Activated T-helper 9 cell treated with anti-CD3 and anti-CD28 coated beads, Interleukin-2, amount 50 U/mL, for 16 hours (primary cell): ENCODE results near the gene BSCL2.
"Not testable (repeated sequence)": the region's sequence is repeated elsewhere in the genome, so short reads cannot be mapped to it uniquely, and the experiment has no call there.

Source experiments
- DNase-seq: peaks from one replicate; pipeline ENCODE4 v3.0.0-alpha.2; 2020; ENCODE audit warnings: low read depth

The BSCL2 gene

GRCh38 chr11:62688491-62688890 is 18.7 kb downstream of the BSCL2 start:
- no peak for DNase-seq

DNA sequence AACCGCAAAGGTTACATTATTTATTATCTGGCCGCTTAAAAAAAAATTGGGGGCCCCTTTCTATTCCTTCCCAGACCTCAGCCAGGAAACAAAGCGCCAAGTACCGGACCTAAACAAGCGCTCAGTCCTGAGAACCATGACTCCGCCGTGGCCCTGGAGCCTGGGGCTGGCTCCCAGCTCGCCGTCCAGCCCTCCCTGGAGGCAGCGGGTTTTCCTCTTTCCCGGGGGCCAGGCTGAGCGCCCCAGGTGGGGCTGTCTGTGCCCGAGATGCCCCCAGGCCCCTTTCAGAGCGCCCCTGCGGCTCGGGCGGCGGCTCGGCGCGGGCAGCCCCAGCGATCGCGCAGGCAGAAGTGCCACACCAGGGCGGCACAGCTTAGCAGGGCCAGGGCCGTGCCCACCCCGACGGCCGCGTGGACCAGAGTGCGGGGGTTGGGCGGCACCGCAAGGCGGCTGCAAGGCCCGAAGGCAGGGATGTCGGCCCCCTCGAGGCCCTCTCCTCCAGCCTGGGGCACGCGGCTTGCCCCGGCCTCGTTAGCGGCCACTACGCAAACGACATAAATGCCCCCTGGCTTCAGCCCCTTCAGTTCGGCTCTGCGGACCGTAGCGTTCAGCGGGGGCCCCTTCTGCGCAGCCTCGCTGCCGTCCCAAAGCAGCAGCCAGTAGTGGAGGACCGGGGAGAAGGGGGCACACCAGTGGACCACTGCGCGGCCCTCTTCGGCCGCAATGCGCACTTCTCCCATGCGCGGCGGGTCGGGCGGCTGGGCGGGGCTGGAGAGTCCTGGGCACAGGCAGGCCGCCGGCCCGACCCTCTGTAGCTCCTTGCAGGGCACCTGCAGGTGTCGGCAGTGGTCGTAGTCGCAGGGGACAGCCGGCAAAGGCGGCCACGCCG is 19.5 kb downstream of the BSCL2 start:
- no peak for DNase-seq

GRCh38 chr11:62682518-62682917 is 24.7 kb downstream of the BSCL2 start:
- DNase-seq, result no peak

DNA sequence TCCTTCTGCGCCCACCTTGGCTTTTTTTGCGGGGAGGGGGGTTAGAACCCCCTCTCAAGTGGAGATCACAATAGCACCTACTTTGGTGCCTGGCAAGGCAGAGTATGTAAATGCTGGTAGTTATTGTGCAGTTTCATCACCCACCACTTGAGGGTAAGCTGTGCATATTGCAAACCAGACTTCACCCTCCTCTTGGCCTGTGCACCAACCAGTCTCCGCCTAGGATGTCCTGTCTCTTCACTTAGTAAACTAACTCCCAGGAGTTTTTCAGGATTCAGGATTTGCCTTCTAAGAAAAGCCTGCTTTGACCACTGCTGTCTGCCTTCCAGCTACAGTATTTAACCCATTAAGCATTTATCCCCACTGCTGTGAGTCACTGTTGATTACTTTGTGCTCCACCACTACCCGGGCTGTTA is 26.4 kb downstream of the BSCL2 start:
- no peak for DNase-seq

- DNase-seq, result peak; percentile 76
Measured at GRCh38 chr11:62678770-62679696, 28.2 kb downstream of the BSCL2 start, which contains the start of gene UBXN1. Gene UBXN1, minus strand, starts transcription at chr11:62679073. Its CDS starts 150 bp downstream, at chr11:62678923.

DNA sequence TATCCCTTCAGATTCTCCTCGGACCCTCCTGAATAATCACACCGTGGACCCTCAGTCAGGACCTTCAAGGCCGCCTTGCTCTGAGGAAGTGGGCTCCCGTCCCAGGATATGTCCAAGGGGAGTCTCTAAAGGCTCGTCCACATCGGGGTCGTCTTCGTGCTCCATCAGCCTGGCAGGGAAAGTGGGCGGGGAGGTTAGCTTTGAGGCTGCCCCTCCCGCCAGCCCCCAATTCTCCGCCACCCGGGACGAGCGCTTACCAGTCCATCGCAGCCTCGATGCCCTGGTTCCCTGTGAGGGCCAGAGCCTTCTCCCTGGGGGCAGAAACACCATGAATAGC is 28.8 kb downstream of the BSCL2 start:
- DNase-seq, result no peak

DNA sequence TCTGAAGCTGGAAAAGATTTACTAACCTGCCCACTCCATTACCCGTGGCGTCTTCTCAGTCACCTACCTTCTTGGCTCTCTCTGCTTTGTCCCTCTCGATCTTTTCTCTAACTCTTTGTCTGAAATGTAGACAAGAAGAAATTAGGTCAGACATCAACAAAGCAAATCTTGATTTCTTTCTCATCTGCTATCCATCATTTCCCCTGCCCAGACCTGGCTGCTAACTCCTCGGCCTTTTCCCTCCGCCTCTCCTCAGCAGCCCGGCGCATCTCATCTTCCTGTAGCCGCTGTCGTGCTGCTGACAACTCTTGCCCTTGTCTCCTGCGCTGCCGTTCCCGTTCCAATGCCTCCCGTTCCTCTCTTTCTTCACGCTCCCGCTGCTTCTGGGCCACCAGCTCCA is 29.5 kb downstream of the BSCL2 start:
- no peak for DNase-seq

DNA sequence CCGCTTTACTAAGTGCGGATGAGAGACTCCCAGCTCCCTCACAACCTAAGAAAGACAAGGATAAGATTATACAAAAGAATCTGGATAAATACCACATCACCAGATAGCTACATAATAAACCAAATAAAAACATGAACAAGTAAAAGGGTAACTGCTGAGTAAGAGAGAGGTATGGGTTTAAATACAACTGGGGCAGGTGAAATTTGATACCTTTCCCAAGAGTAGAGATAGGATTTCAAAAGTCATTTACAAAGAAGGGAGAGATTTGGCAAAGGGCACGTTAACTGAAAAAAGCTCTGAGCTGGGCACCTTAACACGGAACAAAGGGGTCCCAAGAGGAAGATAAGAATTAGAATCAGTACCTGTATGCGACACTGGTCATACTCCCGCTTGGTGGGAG is 30.1 kb downstream of the BSCL2 start:
- no peak for DNase-seq

DNA sequence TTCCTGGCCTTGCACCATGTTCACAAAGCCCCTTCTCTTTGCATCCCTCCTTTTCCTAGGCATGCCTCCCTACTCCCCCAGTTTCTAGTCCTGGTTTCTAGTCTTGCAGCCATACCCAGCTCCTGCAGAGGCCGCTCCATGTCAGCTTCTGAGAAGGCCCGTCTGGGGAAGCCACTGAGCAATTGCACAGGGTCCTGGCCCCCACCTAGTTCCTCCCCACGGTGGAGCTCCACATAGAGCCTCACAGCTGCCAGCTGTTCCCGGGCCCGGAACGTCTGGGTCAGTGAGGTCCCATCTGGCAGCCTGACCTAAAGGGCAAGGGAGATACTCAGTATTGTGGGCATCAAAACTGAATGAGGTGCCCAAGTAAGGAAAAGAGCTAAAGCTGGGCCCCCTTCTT is 30.5 kb downstream of the BSCL2 start:
- DNase-seq, result no peak

- DNase-seq, result not testable (repeated sequence)
Measured at GRCh38 chr11:62675415-62675814, 31.8 kb downstream of the BSCL2 start.

- DNase-seq, result no peak
Measured at GRCh38 chr11:62673196-62673525, 34.1 kb downstream of the BSCL2 start.

- DNase-seq, result peak; percentile 54
Measured at GRCh38 chr11:62671608-62672389, 35.4 kb downstream of the BSCL2 start, which contains the start of the genes LBHD1 and UQCC3. Gene LBHD1, minus strand, starts transcription at chr11:62672267. Its CDS starts 2,236 bp downstream, at chr11:62670031. Gene UQCC3, plus strand, starts transcription at chr11:62671673. Its CDS starts 73 bp downstream, at chr11:62671746.

DNA sequence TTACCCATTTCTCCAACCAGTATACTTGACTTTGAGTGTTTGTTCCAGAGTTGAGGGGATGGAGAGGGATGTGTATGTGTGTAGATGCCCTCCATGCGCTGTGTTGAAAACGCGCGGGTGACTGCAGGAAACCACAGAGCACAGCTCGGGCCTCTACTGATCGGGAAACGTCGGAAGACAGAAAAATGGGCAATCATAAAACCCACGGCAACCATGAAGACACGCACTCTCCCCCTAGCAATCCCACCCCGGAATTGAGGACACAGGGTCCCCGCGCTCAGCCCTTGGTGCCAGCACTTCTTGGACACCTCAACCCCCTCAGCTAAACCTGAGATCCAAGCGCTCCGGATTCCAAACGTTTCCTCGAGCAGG is 36.0 kb downstream of the BSCL2 start:
- peak; percentile 24 for DNase-seq

DNA sequence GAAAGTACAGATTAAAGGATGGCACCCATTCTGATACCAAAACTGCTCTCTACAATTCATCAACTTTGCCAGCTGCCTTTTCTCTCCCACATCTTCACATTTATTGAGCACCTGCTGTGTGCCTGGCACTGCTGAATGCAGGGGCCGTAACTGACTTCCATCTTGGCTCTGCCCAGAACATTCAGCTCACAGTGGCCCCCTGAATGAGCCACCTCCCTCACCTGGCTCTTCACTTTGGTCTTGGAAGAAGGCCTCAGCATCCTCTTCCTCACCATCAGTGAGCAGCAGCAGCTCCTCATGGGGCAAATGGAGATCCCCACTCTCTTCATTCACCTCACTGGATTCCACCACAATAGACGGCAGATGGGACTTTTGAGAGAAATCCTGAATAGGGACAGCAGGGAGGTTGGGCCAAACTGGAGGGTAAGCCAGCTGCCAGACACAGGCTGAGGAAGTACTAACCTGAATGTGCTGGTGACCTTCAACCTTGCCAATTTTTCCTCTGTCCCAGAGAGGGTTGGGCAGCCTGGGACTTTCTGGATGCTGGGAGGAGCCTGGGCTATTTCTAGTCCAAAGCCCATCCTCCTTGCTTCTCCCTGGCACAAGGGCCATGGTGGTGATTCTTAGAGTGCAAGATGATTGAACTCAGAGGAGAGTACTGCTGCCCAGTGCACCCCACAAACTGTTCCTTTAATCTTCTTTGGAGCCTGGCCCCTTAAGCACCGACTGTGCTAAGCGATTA is 37.6 kb downstream of the BSCL2 start:
- DNase-seq, result no peak

GRCh38 chr11:62667460-62667859 is 39.8 kb downstream of the BSCL2 start:
- DNase-seq, result no peak

GRCh38 chr11:62666259-62666926 is 40.8 kb downstream of the BSCL2 start:
- DNase-seq, result no peak

DNA sequence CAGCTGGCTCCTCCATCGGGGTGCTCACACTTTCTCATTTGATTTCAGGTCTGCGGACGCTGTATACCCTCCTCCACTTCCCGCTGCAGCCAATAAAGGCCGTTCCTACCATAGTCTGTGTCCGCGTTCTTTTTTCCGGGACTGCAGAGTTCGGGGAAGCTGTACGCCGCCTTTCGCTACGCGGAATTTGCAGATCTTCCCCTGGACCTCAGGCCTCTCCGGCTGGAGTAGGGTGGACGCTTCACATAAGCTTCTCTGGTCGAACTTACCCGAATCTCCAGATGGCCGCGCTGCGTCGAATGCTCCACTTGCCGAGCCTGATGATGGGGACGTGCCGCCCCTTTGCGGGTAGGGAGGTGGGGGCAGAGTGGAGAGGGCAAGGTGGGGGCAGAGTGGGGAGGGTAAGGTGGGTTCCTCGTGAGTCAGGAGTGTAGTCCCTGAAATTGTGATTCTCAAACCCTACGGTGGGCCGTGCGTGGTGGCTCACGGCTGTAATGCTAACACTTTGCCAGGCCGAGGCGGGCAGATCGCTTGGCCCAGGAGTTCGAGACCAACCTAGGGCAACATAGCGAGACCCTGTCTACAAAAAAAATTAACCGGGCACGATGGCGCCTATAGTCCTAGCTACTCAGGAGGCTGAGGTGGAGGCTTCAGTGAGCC is 41.5 kb downstream of the BSCL2 start:
- peak; percentile 48 for DNase-seq

GRCh38 chr11:62665075-62665598 is 42.1 kb downstream of the BSCL2 start, which contains the start of the genes C11orf98 and CSKMT:
Gene C11orf98, minus strand, starts transcription at chr11:62665210. Its CDS starts 41 bp downstream, at chr11:62665169.
Gene CSKMT, plus strand, starts transcription at chr11:62665312. Its CDS starts 568 bp downstream, at chr11:62665880.
- peak; percentile 91 for DNase-seq

DNA sequence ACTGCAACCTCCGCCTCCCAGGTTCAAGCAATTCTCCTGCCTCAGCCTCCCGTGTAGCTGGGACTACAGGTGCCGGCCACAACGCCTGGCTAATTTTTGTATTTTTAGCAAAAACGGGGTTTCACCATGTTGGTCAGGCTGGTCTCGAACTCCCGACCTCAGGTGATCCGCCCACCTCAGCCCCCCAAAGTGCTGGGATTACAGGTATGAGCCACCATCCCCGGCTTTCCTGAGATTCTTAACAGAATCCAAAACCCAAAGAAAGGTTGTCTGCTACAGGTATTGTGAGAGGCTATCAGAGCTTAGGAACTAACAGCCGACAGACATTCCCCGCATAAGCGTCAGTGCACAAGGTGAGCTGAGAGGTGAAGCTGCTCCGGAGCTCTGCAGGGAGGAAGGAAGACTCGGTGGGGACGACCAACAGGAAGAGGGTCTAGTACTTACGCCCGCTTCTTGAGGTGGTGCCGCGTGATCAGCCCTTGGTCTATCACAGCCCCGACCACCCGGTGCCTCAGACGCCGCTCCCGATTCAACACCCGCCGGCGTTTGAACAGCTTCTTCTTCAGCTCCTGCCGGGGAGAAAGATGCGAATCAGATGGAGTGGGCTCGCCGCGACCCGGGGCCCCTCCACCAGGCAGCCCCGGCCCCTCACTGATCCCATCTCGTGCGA is 42.7 kb downstream of the BSCL2 start:
- DNase-seq, result peak; percentile 36
